Thyroid gland (tissue), 4 donors: ENCODE data around the gene MEPCE.

Source experiments
- POLR2A ChIP-seq, 2 donors: fragments of 450-650 bp; IDR thresholded peaks; one replicate each; pipeline ENCODE4 v1.6.1; 2017; ENCODE audit warnings: antibody characterized with exemption in 2 of 2, mild to moderate bottlenecking in 2 of 2, moderate library complexity in 1 of 2
- TF ChIP-seq, protein P1 (sequence below), 6 experiments: fragments of 200-600 bp in 3 of 6; fragments of 450-650 bp in 3 of 6; sonication (generic) in 3 of 6; IDR thresholded peaks; one replicate each; pipeline ENCODE4 v1.5.1; 2016 to 2019; ENCODE audit warnings: antibody characterized with exemption in 6 of 6, mild to moderate bottlenecking in 2 of 6, inconsistent platforms in 1 of 6, moderate library complexity in 1 of 6

DNA sequence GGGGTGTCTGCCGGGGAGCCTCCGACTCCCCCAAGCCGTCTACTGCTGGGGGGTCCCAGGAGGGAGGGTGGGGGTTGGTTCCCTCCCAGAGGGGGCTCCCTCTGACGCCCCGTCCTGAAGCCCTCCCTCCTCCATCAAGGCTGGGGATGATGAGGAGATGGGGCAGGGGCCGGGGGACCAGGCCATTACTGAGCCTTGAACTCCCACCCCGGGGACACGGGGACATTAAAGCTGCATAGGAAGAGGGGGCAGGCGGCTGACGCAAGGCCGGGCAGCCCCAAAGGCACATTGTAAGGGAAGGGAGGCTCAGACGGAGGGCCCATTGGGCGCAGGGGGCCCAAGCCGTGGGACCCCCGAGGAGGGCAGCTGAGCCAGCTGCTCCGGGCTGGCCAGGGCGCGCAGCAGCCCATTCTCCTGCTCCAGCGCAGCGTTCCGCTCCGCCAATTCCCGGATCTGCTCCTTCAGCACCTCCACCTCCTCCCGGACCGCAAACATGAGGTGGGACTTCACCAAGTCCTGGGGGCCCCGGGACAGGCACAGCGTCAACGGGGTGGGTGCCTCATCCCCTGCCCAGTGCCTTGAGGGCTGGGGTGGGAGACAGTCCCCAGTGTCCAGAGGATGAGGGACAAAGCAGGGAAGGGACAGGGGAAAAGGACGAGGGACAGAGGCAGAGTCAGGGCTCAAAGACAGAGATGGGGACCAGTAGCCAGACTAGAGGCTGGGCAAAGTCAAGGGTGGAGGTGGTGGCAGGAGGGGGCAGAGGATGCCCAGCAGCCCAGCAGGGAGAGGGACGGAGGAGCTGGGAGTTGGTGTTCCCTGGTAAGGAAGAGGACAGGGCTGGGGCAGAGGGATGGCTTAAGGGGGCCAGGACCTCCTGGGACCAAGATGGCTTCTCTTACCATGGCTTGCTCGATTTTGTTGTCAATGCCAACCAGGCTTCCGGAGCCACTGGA lies 37.3 kb downstream of the MEPCE start:
- TF ChIP-seq, protein P1, sequence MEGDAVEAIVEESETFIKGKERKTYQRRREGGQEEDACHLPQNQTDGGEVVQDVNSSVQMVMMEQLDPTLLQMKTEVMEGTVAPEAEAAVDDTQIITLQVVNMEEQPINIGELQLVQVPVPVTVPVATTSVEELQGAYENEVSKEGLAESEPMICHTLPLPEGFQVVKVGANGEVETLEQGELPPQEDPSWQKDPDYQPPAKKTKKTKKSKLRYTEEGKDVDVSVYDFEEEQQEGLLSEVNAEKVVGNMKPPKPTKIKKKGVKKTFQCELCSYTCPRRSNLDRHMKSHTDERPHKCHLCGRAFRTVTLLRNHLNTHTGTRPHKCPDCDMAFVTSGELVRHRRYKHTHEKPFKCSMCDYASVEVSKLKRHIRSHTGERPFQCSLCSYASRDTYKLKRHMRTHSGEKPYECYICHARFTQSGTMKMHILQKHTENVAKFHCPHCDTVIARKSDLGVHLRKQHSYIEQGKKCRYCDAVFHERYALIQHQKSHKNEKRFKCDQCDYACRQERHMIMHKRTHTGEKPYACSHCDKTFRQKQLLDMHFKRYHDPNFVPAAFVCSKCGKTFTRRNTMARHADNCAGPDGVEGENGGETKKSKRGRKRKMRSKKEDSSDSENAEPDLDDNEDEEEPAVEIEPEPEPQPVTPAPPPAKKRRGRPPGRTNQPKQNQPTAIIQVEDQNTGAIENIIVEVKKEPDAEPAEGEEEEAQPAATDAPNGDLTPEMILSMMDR (IDR thresholded peaks at IDR 0.05): no peak
- no peak for TF ChIP-seq POLR2A (IDR thresholded peaks at IDR 0.05)
